Stimulated activated CD8-positive, alpha-beta memory T cell treated with anti-CD3 and anti-CD28 coated beads, Interleukin-12 subunit alpha, Interleukin-12 subunit beta, amount 100 ng/mL, for 24 hours (primary cell): ENCODE results near the gene EMP2.

Source experiments
- DNase-seq: peaks from one replicate; pipeline ENCODE4 v3.0.0-alpha.2; 2020; ENCODE audit errors: extremely low read depth

EMP2 gene

DNA sequence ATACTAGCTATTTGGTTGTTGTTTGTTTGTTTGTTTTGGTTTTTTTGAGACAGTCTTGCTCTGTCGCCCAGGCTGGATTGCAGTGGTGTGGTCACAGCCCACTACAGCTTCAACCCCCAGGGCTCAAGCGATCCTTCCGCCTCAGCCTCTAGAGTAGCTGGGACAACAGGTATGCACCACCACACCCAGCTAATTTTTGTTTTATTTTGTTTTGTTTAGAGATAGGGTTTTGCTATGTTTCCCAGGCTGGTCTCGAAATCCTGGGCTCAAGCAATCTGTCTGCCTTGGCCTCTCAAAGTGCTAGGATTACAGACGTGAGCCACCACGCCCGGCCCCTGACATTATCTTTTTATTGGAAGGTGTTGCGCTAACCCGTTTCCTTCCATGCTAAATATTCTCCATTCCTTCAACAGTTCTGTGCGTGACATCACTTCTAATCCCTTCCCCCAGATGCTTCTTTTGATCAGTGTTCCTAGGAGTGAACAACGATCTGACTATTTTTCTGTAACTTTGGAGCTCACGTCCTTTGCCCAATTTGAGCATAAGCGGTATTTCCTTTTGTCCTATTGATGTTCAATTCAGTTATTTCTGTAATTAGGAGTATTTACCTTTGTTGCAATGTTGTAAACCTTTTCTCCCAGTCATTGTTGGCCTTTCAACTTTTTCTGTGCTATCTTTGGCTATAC is 30.2 kb upstream of the EMP2 start:
- no peak for DNase-seq

DNA sequence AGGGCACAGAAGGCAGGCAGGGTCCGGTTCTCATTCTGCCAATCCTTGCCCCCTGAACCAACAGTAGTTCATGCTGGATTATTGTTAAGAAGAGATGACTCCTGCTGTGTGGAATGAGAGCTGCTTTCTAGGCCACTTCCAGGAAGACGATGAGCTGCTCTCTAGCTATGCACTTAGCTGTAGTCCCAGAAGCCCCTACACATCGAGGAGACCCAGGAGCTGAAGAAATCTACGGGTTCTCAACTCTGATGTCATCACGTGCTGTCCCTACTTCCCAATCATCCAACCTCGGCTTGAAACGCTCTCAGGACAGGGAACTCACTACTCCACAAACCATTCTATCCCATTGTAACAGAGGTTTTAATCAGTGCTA is 29.0 kb upstream of the EMP2 start:
- no peak for DNase-seq

DNA sequence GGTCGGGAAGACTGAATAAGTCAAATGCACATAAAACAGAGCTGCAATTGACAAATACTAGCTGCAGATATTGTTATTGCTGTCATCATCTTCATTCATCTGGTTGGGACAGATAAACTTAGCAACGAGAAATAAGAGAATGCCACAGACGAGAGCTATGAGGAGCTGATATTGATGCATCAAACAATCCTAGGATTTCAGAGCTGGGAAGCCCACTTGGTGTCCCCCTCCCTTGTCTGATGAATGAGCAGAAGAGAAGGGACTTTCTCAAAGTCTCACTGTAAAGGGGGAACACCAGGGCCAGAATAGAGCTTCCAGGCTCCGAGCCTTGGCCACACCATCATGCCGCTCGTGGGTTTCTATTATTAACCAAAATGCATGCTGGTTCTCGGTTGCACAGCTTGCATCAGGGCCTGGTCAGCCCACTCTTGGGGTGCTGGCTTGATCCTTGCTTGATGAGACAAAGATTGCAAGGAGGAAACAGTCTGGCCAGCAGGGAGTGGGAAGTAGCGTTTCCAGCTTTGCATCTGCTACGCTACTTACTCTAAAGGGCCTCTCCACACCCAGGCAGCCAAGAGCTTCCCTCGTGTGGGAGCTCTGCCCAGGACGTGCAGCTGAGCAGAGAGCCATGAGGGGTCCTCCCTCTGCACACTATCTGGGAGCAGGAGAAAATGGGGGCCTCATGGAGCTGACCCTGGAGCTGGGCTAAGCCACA is 28.4 kb upstream of the EMP2 start:
- no peak for DNase-seq

DNA sequence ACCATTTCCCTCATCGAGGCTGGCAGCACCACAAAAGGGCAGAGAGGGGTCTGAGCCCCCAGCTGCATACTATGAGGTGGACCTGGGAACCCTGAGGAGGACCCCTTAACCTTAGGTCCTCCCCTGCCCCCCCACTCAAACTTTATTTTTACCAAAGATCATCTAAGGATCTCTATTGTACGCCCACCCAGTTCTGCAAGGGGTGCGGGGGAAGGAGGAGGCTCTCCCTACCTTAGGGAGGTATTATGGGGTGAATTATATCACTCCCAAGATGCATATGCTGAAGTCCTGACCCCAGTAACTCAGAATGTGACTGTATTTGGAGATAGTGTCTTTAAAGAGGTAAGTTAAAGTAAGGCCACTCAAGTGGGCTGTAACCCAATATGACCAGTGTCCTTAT is 26.8 kb upstream of the EMP2 start:
- no peak for DNase-seq

DNA sequence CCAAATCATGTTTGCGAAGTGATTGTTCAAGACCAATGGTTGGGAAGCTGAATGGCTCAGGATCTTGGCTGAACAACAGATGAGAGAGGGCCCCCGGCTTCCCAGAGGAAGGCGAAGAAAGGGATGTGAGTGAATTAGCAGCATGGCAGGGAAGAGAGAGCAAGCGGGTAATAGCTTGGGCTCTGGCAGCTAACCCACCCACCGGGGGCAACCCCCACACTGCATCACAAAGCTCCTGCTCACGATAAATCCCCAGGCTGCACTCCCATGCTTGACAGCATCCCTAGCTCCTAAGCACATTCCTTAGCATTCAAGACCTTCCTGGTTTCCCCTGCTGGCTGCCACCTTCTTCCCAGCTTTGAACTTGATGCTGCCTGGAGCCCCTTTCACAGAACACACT is 26.2 kb upstream of the EMP2 start:
- DNase-seq = no peak

DNA sequence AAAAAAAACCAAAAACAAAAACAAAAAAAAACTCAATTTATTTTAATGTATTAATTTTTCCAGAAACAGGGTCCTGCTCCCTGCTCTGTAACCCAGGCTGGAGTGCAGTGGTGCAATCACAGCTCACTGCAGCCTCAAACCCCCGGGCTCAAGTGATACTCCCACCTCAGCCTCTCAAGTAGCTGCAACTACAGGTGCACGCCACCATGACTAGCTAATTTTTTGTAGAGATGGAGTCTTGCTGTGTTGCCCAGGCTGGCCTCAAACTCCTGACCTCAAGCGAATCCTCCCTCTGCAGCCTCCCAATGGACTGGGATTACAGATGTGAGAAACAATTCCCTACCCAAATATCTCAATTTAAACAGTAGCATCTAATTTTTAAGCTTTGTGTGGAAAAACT is 25.2 kb upstream of the EMP2 start:
- DNase-seq = no peak

DNA sequence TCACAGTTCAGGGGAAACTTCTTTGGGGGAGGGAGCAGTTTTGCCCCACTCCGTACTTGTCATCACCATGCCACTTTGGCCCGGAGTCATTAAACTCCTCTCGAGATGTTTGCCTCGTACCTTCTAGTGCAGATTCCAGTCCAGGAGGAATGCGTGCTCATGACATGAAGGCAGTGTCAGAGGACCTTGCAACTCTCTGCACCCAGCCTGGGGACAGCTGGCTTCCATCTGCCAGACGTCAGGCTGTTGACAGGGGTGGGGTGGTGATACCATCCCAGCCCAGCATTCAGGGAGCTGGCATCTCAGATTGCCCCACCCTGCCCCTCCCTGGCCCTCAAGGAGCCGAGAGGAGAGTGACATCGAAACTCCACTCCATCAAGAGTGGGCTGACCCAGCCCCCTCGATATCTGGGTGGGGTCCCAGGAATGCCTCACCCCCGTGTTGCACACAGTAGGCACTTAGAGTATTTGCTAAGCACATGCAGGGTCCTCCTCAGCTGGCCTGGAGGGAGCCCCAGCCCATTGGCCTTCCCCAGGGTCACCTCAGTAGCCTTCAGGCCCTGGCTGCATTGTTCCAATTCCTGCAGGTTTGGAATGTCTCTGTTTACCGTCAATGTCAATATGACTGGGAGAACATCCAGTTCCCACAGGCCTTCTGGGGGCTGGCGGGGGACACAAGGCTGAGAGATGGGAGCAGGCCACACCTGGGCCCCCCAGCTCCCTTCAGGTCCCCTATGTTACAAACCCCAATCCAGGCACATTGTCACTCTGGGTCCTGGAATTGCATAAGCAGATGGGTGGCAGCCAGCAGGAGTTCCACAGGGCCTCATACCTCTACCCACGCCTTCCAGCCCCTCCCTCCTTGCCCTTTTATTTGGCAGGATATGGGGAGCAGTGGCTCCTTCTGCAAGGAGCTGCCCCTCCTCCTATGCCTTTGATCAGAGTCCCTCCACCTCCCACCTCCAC is 21.3 kb upstream of the EMP2 start:
- no peak for DNase-seq

DNA sequence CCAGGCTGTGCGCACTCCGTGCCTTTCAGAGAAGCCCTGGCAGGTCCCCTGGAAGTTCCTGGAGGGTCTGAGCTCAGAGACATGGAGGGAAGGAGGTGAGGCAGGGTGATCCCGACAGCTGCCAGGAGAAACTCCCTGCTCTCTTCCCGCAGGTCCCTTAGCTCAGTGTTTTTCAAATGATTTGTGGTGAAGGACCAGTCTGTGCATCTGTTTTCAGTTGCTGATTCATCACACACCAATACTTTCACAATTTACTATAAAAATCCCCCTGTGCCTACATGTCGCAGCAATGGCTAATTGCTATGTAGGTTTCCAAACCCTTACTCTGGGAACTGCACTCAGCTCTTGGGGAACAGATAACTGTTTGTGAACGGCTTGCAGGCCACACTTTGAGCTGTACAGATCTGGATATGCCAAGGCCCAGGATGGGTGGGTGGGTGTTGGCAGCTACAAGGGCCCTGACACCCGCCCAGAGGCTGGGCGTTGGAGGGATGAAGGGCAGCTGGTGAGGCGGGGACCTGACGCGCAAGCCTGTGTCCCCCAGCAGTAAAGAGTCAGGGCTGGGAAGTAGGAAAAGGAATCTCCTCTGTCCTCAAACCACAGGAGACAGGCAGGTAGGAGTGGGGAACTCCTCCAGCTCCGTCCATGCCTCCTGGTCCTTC is 20.5 kb upstream of the EMP2 start:
- no peak for DNase-seq

DNA sequence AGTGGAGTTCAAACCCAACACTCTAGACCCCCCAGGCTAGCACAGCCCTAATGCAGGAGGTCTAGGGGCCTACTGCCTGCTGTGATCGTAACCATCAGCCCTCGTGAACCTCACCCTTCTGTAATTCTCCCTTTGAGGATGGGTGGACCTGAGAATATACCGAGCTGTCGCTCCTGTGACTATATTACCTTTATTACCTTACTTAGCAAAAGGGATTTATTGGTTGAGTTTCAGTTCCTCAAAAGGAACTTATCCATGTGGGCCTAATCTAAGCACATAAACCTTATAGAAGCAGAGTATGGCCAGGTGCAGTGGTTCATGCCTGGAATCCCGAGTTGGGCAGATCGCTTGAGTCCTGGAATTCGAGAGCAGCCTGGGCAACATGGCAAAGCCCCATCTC is 19.2 kb upstream of the EMP2 start:
- no peak for DNase-seq

DNA sequence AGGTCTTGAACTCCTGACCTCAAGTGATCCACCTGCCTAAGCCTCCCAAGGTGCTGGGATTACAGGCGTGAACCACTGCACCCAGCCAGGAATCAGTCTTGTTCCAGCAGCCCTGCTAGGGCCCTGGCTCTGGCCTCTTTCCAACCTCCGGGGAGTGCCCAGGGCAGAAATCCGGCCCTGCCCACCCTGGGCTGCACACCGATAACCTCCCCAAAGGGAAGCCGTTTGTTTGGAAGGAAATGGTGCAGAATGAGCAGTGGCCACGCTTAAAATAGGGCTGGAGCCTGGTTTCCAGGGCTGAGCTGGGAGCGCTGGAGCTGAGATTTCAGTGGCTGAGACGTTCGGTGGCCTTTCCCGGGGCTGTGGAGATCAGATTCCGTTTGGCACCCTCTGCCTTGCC is 17.8 kb upstream of the EMP2 start:
- no peak for DNase-seq

DNA sequence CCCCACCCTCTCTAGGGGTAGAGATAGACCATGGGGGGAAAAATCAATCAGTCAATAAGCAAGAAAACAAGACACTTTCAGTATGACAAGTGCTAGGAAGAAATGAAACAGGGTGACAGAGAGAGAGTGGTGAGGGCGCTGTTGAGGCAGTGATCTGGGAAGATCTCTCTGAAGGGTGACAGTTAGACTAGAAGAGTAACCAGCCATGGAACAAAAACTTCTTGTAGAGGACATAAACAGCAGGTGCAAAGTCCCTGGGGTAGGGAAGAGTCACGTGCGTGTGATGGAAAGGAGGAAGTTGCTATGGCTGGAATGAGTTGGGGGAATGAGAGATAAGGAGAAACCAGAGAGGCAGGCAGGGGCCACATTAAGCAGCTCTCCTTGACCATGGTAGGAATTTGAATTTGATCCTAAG is 16.8 kb upstream of the EMP2 start:
- DNase-seq = no peak

DNA sequence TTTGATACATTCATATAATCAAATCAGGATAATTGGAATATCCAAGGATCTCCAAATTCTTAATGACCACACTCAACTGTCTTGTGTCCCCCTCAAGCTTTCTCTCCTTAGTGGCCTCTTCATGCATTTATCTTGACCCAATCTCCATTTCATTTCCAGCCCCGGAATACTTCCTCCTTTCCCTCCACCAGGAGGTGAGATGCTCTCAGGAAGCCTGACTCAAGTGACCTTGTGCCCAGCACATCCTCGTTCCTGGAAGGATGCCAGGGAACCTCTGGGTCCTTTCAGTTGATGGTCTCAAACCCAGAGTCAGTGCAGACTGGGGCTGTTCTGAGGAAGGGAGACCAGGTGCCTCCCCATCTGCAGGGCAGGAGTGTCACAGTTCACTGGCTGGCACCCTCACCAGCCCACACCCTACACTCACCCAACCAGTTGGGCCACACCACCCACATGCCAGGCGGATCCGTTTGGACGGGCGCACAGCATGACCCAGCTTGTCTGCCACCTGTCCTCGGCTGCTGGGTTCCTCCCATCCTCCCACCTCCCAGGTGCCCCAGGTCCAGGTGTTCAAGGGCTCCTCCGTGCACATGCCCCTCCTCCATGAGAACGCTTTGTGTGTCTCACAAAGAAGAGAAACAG is 14.0 kb upstream of the EMP2 start:
- no peak for DNase-seq

DNA sequence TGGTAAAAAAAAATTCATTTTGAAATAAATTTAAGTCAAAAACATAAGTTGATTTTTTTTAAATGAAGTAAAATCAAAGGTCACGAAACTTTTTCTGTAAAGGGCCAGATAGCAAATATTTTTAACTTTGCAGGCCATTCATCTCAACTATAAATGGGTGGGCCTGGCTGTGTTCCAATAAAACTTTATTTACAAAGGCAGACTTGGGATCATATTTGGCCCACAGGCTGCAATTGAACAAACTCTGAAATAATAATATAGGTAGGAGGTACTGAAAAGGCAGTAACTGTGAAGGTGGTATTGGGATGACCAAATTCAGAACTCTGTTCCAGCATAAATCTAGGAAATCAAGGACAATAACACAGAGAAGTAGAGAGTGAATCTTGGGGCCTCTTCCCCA is 12.2 kb upstream of the EMP2 start:
- DNase-seq = no peak

DNA sequence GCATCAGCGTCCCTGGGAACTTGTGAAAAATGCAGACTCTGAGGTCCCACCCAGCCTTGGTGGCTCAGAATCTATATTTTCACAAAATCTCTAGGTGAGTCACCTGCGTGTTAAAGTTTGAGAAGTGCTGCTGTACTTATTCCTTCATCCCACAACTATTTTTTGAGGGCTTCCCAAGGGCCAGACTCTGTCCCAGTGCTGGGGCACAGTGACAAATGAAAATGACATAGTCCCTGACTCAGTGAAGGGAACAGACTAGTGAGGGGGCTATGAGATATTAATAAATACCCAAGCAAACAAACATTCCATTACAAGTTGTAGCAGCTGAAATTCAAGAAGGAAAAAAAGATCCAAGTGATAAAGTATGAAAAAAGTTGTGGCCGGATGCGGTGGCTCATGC is 9.9 kb upstream of the EMP2 start:
- DNase-seq = no peak

DNA sequence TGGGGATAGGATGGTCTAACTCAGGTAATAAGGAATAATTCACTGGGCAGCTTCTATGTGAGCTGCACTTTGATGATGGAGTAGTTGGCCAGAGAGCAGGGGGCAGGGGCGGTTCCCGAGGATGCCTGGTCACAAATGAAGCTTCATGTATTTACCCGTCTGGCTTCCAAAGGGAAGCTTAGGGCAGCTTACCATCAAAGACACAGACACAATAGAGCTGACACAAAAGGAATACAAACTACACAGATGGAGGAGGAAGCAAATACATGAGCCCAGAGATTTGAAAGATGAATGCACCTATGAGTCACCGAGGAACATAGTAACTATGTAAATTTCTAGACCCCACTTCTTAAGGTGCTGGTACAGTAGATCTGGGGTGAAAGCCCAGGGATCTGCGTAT is 8.7 kb upstream of the EMP2 start:
- no peak for DNase-seq

DNA sequence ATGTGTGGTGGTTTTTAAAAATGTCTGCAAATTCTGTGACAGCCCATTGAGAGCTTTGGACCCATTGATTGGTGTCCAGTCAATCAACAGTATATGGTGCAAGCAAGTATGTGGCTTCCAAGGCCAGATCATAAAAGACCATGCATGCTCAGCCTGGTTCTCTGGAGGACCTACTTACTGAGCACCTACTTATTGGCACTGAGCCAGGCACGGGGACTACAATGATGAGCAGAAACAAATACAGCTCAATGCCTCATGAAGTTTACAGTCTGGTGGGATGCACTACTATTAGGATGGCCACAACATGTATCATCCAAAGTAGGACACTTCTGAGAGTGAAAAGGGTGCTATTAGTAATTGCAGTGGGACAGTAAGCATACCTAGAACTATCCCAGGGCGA is 7.2 kb upstream of the EMP2 start:
- DNase-seq = no peak

DNA sequence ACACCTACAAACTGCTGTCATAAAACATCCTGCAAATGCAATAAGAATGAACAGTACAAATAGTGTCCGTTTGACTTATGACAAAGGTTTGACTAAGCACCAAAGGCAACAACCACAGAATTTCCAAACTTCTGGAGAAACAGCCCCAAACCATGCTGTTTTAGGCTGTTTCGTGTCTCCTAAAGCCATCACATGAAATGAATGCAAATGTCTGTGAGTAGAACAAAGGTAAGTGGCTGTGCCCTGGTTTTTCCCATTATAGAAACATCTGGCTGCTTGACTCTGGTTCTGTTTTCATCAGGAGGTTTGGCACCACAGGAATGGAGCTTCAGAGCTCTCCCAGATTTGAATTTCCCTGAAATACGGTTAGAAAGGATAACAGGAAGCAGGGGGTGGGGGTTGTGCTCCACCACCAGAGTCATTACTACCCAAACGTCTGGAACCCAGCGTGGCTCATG is 4.6 kb upstream of the EMP2 start:
- no peak for DNase-seq

DNA sequence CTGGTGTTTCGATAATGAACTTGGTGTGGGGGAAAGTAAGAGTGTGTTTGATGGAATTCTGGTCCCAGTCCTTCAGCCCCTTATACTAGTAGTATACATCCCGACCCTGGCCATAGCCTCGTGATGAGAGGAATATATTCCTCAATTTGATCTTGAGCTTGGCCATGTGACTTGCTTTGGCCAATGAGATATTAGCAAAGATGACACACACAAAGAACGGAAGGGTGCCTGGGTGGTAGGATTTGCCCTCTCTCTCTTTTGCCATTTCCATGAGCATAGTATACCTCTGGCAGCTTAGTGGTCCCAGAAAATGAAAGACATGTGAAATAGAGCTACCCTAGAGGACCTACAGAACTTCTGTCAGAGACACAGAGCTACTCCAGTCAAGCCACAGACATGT is 2.9 kb upstream of the EMP2 start:
- DNase-seq = no peak

DNA sequence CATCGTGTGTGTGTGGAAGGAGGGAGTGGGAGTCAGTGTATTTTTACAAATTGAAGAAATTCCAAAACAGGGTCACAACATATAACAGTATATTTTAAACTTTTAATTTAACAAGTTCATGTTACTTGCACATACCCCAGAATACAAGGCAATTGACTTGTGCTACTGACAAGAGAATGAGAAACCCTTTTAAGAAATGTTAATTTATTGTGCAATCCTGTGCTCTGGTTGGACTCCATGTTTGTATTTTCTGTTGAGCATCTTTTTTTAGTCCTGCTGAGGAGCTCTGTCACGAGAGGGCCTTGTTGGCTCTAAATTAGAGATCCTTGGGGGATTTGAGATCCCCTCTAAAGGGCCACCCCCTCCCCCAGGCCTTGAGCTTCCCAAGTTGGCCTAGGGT is 1.1 kb upstream of the EMP2 start:
- DNase-seq = no peak

DNA sequence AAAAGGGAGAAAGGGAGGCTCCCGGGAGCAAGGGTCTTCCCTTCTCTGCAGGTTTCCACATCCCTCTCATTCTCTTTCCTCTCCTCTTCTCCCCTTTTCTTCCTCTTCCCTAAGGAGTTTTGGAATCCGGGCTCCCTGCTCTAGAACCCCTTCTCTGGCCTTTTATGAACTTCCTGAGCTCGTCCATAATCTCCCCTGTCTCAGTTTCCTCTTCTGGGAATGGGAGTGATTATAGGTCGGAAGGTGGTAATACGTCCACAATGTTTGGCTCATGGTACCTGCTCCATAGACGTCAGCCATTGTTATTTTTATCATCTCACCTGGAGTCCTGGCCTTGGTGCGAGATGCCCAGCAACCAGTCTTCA is 467 bp upstream of the EMP2 start:
- no peak for DNase-seq

DNA sequence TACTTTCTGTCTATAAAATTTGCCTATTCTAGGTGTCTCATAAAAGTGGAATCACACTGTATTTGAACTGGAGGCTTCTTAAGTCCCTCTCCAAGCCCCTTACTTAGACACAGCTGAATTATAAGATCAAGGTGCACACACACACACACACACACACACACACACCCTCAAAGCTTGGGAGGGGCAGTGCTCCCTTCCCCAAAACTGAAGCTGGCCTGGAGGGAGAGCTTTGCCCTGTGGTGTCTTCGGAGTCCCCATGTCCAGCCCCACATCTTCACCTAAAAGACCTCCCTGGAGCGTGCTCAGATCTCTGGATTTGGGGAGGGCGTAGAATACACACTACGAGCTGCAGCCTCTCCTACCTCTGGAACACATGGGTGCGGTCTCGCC is 828 bp downstream of the EMP2 start:
- no peak for DNase-seq
